Lung (tissue), 12 donors: ENCODE results near the gene PCSK5. TPM values are rescaled to one million over a fixed set of nuclear protein-coding genes. Genes with fewer than 3 reads are reported as not detected.

Experiments used
- ATAC-seq: fragments of 200-7000 bp; cut with Tn5 transposase; one replicate; pipeline ENCODE4 v1.9.1; 2020; ENCODE audit warnings: moderate number of reproducible peaks; ENCODE audit not compliant: insufficient read depth, low FRiP score
- DNase-seq, 3 donors: peaks; one replicate each; pipeline ENCODE4 v3.0.0-alpha.2; 2013 to 2017
- H3K27ac ChIP-seq, 2 donors: one replicate each; pipeline ENCODE4 v1.5.1; 2013; ENCODE audit warnings: mild to moderate bottlenecking in 2 of 2, moderate library complexity in 2 of 2, control low read depth in 1 of 2, inconsistent platforms in 1 of 2, low read depth in 1 of 2, low read length in 1 of 2
- H3K27me3 ChIP-seq, 3 donors: one replicate each; pipeline ENCODE4 v1.5.1; 2013; ENCODE audit warnings: low read length in 2 of 3; ENCODE audit not compliant: control insufficient read depth in 3 of 3, insufficient read depth in 3 of 3
- H3K36me3 ChIP-seq, 4 donors: one replicate each; pipeline ENCODE4 v1.5.1; 2013; ENCODE audit warnings: low read length in 4 of 4, mild to moderate bottlenecking in 1 of 4, moderate library complexity in 1 of 4; ENCODE audit not compliant: control insufficient read depth in 4 of 4, insufficient read depth in 4 of 4
- H3K4me1 ChIP-seq, 5 donors: one replicate each; pipeline ENCODE4 v1.5.1; 2013; ENCODE audit warnings: low read length in 5 of 5, mild to moderate bottlenecking in 2 of 5, moderate library complexity in 1 of 5; ENCODE audit not compliant: control insufficient read depth in 5 of 5, insufficient read depth in 5 of 5
- H3K4me3 ChIP-seq: one replicate; pipeline ENCODE4 v1.5.1; 2013; ENCODE audit warnings: mild to moderate bottlenecking, control low read depth, moderate library complexity
- H3K9ac ChIP-seq, 2 donors: one replicate each; pipeline ENCODE4 v1.5.1; 2013; ENCODE audit warnings: low read length in 2 of 2, control low read depth in 1 of 2; ENCODE audit not compliant: insufficient read depth in 1 of 2
- H3K9me3 ChIP-seq, 4 donors: one replicate each; pipeline ENCODE4 v1.5.1; 2013; ENCODE audit warnings: low read length in 3 of 4, mild to moderate bottlenecking in 1 of 4, moderate library complexity in 1 of 4; ENCODE audit not compliant: control insufficient read depth in 4 of 4, insufficient read depth in 3 of 4
- CTCF ChIP-seq: IDR thresholded peaks from 2 replicates; pipeline ENCODE4 v1.5.1; 2012; ENCODE audit warnings: mild to moderate bottlenecking; ENCODE audit errors: control extremely low read depth, extremely low read depth
- WGBS, 2 donors: extraction: QIAGEN DNeasy Blood & Tissue Kit; methylation state at CpG; one replicate each; pipeline ENCODE4 v1.1.7; 2013; 5-methylcytosine and 5-hydroxymethylcytosine counted together
- polyA plus RNA-seq, 2 donors: library from polyadenylated mRNA; stranded (reverse); fragments of 200-250 nt; gene quantifications; one replicate each; pipeline ENCODE4 v1.2.1, GENCODE V29; 2013
- total RNA-seq, 2 donors: library from RNA; depleted of rRNA in 1 of 2; stranded (reverse); fragments of >200 nt in 1 of 2; gene quantifications; one replicate each; pipeline ENCODE4 v1.2.1, GENCODE V29; 2014 to 2021
- donor health status: control.
- donor health status: control.
- donor health status: Bipolar disorder and iron deficiency.
- donor health status: healthy.
- donor health status: DM: yes; HTN: yes; CAD: no.

Gene PCSK5
- total and polyA plus RNA-seq, 4 donors: 1.9 to 28.2 (median 13.6) TPM

GRCh38 chr9:76403352-76403751, 512.9 kb downstream of the PCSK5 start:
- Histone ChIP-seq H3K4me3 (no peak overlapping the region), H3K9ac (no peak overlapping the region), H3K4me1 (no peaks in the 10 kb centered on the region), H3K9me3 (no peaks in the 10 kb centered on the region), H3K27me3 (no peaks in the 10 kb centered on the region), H3K27ac (peak overlapping the region in 1 of 2 donors; percentile 73), H3K36me3 (no peaks in the 10 kb centered on the region)
- WGBS, 2 donors: 1 to 2% methylated on average over 2 of the region's 2 CpGs
- peak; percentile 87 for ATAC-seq
- peak; percentile 32 for TF ChIP-seq CTCF
- DNase-seq: peak in 2 of 3 donors; percentile 74 to 79

- Histone ChIP-seq H3K9me3 (no peaks in the 10 kb centered on the region), H3K36me3 (no peaks in the 10 kb centered on the region), H3K4me3 (no peak overlapping the region), H3K27me3 (no peaks in the 10 kb centered on the region), H3K4me1 (no peaks in the 10 kb centered on the region), H3K27ac (no peak overlapping the region), H3K9ac (no peak overlapping the region)
- WGBS, 2 donors: 41 to 62% methylated on average over 1 of the region's 1 CpG
- no peak for TF ChIP-seq CTCF
- no peak for DNase-seq
- ATAC-seq: no peak
Measured at GRCh38 chr9:76404401-76404800, 513.9 kb downstream of the PCSK5 start.

GRCh38 chr9:76405340-76405739, 514.9 kb downstream of the PCSK5 start:
- Histone ChIP-seq H3K4me3 (no peak overlapping the region), H3K9me3 (no peaks in the 10 kb centered on the region), H3K36me3 (no peaks in the 10 kb centered on the region), H3K4me1 (no peaks in the 10 kb centered on the region), H3K27me3 (no peaks in the 10 kb centered on the region), H3K9ac (no peak overlapping the region), H3K27ac (no peak overlapping the region)
- no peak for TF ChIP-seq CTCF
- ATAC-seq: no peak
- no peak for DNase-seq
- WGBS, 2 donors: 71 to 85% methylated on average over 3 of the region's 3 CpGs

- no peaks in the 10 kb centered on the region for H3K9me3 ChIP-seq
- H3K27me3 ChIP-seq: no peaks in the 10 kb centered on the region
- no peak for ATAC-seq
- H3K9ac ChIP-seq: no peak overlapping the region
- H3K4me3 ChIP-seq: no peak overlapping the region
- H3K36me3 ChIP-seq: no peaks in the 10 kb centered on the region
- no peak for TF ChIP-seq CTCF
- H3K27ac ChIP-seq: no peak overlapping the region
- no peaks in the 10 kb centered on the region for H3K4me1 ChIP-seq
- DNase-seq: no peak
Measured at GRCh38 chr9:76405868-76406267, 515.4 kb downstream of the PCSK5 start.
